Kidney (tissue), 14 donors: Measurements from ENCODE around the gene PEX5L. TPM values are rescaled to one million over a fixed set of nuclear protein-coding genes. Genes with fewer than 3 reads are reported as not detected.

Experiments used
- DNase-seq, 5 donors: peaks; one replicate each; pipeline ENCODE4 v3.0.0-alpha.2; 2013 to 2020
- FAIRE-seq: peaks from 2 replicates; lab custom pipeline; 2012; peaks lifted over from hg19 to GRCh38; lab: Jason Lieb, UNC
- H3K27ac ChIP-seq, 2 donors: one replicate each; pipeline ENCODE4 v1.7.0; 2013; ENCODE audit warnings: low read depth in 2 of 2, low read length in 2 of 2, inconsistent platforms in 1 of 2
- H3K27me3 ChIP-seq: one replicate; pipeline ENCODE4 v1.7.1; 2013; ENCODE audit warnings: low read length, inconsistent platforms; ENCODE audit not compliant: control insufficient read depth, insufficient read depth
- H3K36me3 ChIP-seq, 3 donors: one replicate each; pipeline versions ENCODE4 v1.7.0 to v1.7.1; 2013; ENCODE audit warnings: low read length in 3 of 3, control low read depth in 1 of 3, inconsistent platforms in 1 of 3; ENCODE audit not compliant: insufficient read depth in 3 of 3, control insufficient read depth in 2 of 3
- H3K4me1 ChIP-seq, 3 donors: one replicate each; pipeline versions ENCODE4 v1.7.0 to v1.7.1; 2013; ENCODE audit warnings: low read length in 3 of 3, inconsistent platforms in 1 of 3, low read depth in 1 of 3; ENCODE audit not compliant: control insufficient read depth in 2 of 3, insufficient read depth in 2 of 3
- H3K4me3 ChIP-seq, 3 donors: one replicate each; pipeline versions ENCODE4 v1.7.0 to v1.8.1; 2013; ENCODE audit warnings: low read length in 3 of 3, control low read depth in 1 of 3, inconsistent platforms in 1 of 3
- H3K9ac ChIP-seq, 3 donors: one replicate each; pipeline versions ENCODE4 v1.7.0 to v1.7.1; 2013; ENCODE audit warnings: low read length in 3 of 3, control low read depth in 1 of 3, inconsistent platforms in 1 of 3
- H3K9me3 ChIP-seq, 3 donors: one replicate each; pipeline versions ENCODE4 v1.7.0 to v1.7.1; 2013; ENCODE audit warnings: low read length in 3 of 3, control low read depth in 1 of 3, inconsistent platforms in 1 of 3; ENCODE audit not compliant: control insufficient read depth in 2 of 3, insufficient read depth in 1 of 3
- CTCF ChIP-seq: IDR thresholded peaks from 3 replicates; pipeline ENCODE4 v1.5.1; 2012; ENCODE audit warnings: mild to moderate bottlenecking, moderate library complexity, borderline replicate concordance; ENCODE audit not compliant: insufficient read depth; ENCODE audit errors: extremely low read depth
- intact Hi-C: fragments of 100-400 bp; cut with DNase I; formaldehyde crosslinking; loops from one replicate; pipeline ENCODE4 v1.11.1; 2022
- polyA plus RNA-seq: library from polyadenylated mRNA; stranded (reverse); fragments of 350-450 nt; fragmentation: Illumina TruSeq; extraction: RNeasy Lipid Tissue Mini Kit (QIAGEN cat#74804); gene quantifications from one replicate; pipeline ENCODE4 v1.2.3, GENCODE V29; 2014; ENCODE audit warnings: low read depth, low replicate concordance; ENCODE audit not compliant: insufficient read depth
- total RNA-seq: library from RNA; stranded (reverse); fragmentation: NEBNext Ultra II Directional; extraction: Animal tissue kit (Norgen Biotek cat#: 25700); gene quantifications from one replicate; pipeline ENCODE4 v1.2.1, GENCODE V29; 2021
- donor health status: control.
- donor health status: control.
- donor health status: control.
- donor health status: control.
- donor health status: control.
- donor health status: DM: yes; HTN: yes; CAD: no.
- donor health status: Normal renal cell carcinoma (clear cell type).

The PEX5L gene
- total and polyA plus RNA-seq, 2 donors from 2014 or later = 0.32 TPM; not detected in 1

GRCh38 chr3:179853176-179853575 lies 183.6 kb downstream of the PEX5L start:
- Histone ChIP-seq H3K9me3 (no peaks in the 10 kb centered on the region), H3K36me3 (no peaks in the 10 kb centered on the region), H3K4me1 (no peaks in the 10 kb centered on the region), H3K9ac (no peak overlapping the region), H3K4me3 (no peak overlapping the region), H3K27me3 (no peaks in the 10 kb centered on the region), H3K27ac (no peak overlapping the region)
- no peak for FAIRE-seq
- intact Hi-C loops = no loop called here
- DNase-seq = no peak
- no peak for TF ChIP-seq CTCF

- Histone ChIP-seq H3K4me1 (no peaks in the 10 kb centered on the region), H3K27ac (no peak overlapping the region), H3K36me3 (no peaks in the 10 kb centered on the region), H3K4me3 (no peak overlapping the region), H3K9ac (no peak overlapping the region), H3K27me3 (no peaks in the 10 kb centered on the region), H3K9me3 (no peaks in the 10 kb centered on the region)
- DNase-seq = no peak
- intact Hi-C loops = no loop called here
- FAIRE-seq = no peak
- TF ChIP-seq CTCF = no peak
Measured at GRCh38 chr3:179852142-179852905, 184.4 kb downstream of the PEX5L start.

- intact Hi-C loops = no loop called here
- Histone ChIP-seq H3K27ac (no peak overlapping the region), H3K27me3 (no peaks in the 10 kb centered on the region), H3K9me3 (no peaks in the 10 kb centered on the region), H3K4me1 (no peaks in the 10 kb centered on the region), H3K4me3 (no peak overlapping the region), H3K36me3 (no peaks in the 10 kb centered on the region), H3K9ac (no peak overlapping the region)
- DNase-seq = no peak
- no peak for FAIRE-seq
- TF ChIP-seq CTCF = no peak
Measured at GRCh38 chr3:179848711-179849110, 188.0 kb downstream of the PEX5L start.
